ENCODE data around the gene L3MBTL4. TPM values are rescaled to one million over a fixed set of nuclear protein-coding genes. Genes with fewer than 3 reads are reported as not detected.

The L3MBTL4 gene
- total RNA-seq, 2 donors from 2014 or later, result 4.1 to 10.2 TPM

- DNase-seq (ENCODE audit: low spot score) (no peak), ATAC-seq (no peak)
- no peaks in the 10 kb centered on the region for H3K36me3 Mint-ChIP-seq
- no peak overlapping the region for H3K4me3 Mint-ChIP-seq
- no peaks in the 10 kb centered on the region for H3K9me3 Mint-ChIP-seq
- H3K27me3 Mint-ChIP-seq, result no peaks in the 10 kb centered on the region
- H3K4me1 Mint-ChIP-seq (ENCODE audit: low read depth in 2 of 2), result peaks cover 12 to 31% of the 10 kb centered on the region in 2 donors
- peak overlapping the region in 1 of 2 donors; percentile 12 for H3K27ac Mint-ChIP-seq
Measured at GRCh38 chr18:6367208-6367607, 47.5 kb downstream of the L3MBTL4 start.

- Mint-ChIP-seq H3K36me3 (no peaks in the 10 kb centered on the region), H3K27ac (no peak overlapping the region), H3K4me1 (ENCODE audit: low read depth in 2 of 2) (peaks cover 12 to 35% of the 10 kb centered on the region in 2 donors), H3K4me3 (no peak overlapping the region), H3K27me3 (no peaks in the 10 kb centered on the region), H3K9me3 (no peaks in the 10 kb centered on the region)
- DNase-seq (ENCODE audit: low spot score), result no peak
- no peak for ATAC-seq
Measured at GRCh38 chr18:6366776-6367175, 47.9 kb downstream of the L3MBTL4 start.

- Mint-ChIP-seq H3K4me3 (no peak overlapping the region), H3K27me3 (no peaks in the 10 kb centered on the region), H3K9me3 (no peaks in the 10 kb centered on the region), H3K4me1 (ENCODE audit: low read depth in 2 of 2) (peaks cover 12 to 42% of the 10 kb centered on the region in 2 donors), H3K27ac (peak overlapping the region in 1 of 2 donors; percentile 61), H3K36me3 (no peaks in the 10 kb centered on the region)
- DNase-seq (ENCODE audit: low spot score) (no peak), ATAC-seq (no peak)
Measured at GRCh38 chr18:6365385-6365784, 49.3 kb downstream of the L3MBTL4 start.

GRCh38 chr18:6363216-6363615 lies 51.5 kb downstream of the L3MBTL4 start:
- ATAC-seq (peak; percentile 81 to 84), DNase-seq (ENCODE audit: low spot score) (peak; percentile 68)
- Mint-ChIP-seq H3K27ac (peak overlapping the region; percentile 57 to 77), H3K27me3 (no peaks in the 10 kb centered on the region), H3K9me3 (no peaks in the 10 kb centered on the region), H3K4me1 (ENCODE audit: low read depth in 2 of 2) (peaks cover 18 to 46% of the 10 kb centered on the region in 2 donors), H3K36me3 (no peaks in the 10 kb centered on the region), H3K4me3 (peak overlapping the region; percentile 51)

GRCh38 chr18:6362559-6363129 lies 52.1 kb downstream of the L3MBTL4 start:
- H3K27ac Mint-ChIP-seq, result peak overlapping the region in 1 of 2 donors; percentile 77
- DNase-seq (ENCODE audit: low spot score), result no peak
- H3K27me3 Mint-ChIP-seq, result no peaks in the 10 kb centered on the region
- no peaks in the 10 kb centered on the region for H3K36me3 Mint-ChIP-seq
- H3K9me3 Mint-ChIP-seq, result no peaks in the 10 kb centered on the region
- no peak for ATAC-seq
- peak overlapping the region; percentile 51 for H3K4me3 Mint-ChIP-seq
- H3K4me1 Mint-ChIP-seq (ENCODE audit: low read depth in 2 of 2), result peaks cover 18 to 44% of the 10 kb centered on the region in 2 donors

- H3K9me3 Mint-ChIP-seq, result no peaks in the 10 kb centered on the region
- H3K4me3 Mint-ChIP-seq, result no peak overlapping the region
- H3K27ac Mint-ChIP-seq, result peak overlapping the region in 1 of 2 donors; percentile 32
- peaks cover 23 to 33% of the 10 kb centered on the region in 2 donors for H3K4me1 Mint-ChIP-seq (ENCODE audit: low read depth in 2 of 2)
- ATAC-seq, result no peak
- DNase-seq (ENCODE audit: low spot score), result no peak
- H3K36me3 Mint-ChIP-seq, result no peaks in the 10 kb centered on the region
- no peaks in the 10 kb centered on the region for H3K27me3 Mint-ChIP-seq
Measured at GRCh38 chr18:6357668-6358067, 57.0 kb downstream of the L3MBTL4 start.

GRCh38 chr18:6355789-6356589 lies 58.7 kb downstream of the L3MBTL4 start:
- Mint-ChIP-seq H3K27ac (no peak overlapping the region), H3K36me3 (no peaks in the 10 kb centered on the region), H3K4me3 (no peak overlapping the region), H3K27me3 (no peaks in the 10 kb centered on the region), H3K9me3 (no peaks in the 10 kb centered on the region), H3K4me1 (ENCODE audit: low read depth in 2 of 2) (peaks cover 19 to 23% of the 10 kb centered on the region in 2 donors)
- peak; percentile 68 to 91 for ATAC-seq
- no peak for DNase-seq (ENCODE audit: low spot score)

GRCh38 chr18:6352275-6352674 lies 62.4 kb downstream of the L3MBTL4 start:
- ATAC-seq, result no peak
- H3K9me3 Mint-ChIP-seq, result no peaks in the 10 kb centered on the region
- no peaks in the 10 kb centered on the region for H3K27me3 Mint-ChIP-seq
- DNase-seq (ENCODE audit: low spot score), result no peak
- H3K27ac Mint-ChIP-seq, result no peak overlapping the region
- H3K4me3 Mint-ChIP-seq, result no peak overlapping the region
- peaks cover 13 to 17% of the 10 kb centered on the region in 2 donors for H3K4me1 Mint-ChIP-seq (ENCODE audit: low read depth in 2 of 2)
- peaks cover 4% of the 10 kb centered on the region for H3K36me3 Mint-ChIP-seq

- H3K36me3 Mint-ChIP-seq, result peaks cover 39% of the 10 kb centered on the region
- no peak for ATAC-seq
- H3K9me3 Mint-ChIP-seq, result peaks cover 17% of the 10 kb centered on the region
Measured at GRCh38 chr18:6342990-6343389, 71.7 kb downstream of the L3MBTL4 start.

GRCh38 chr18:6341709-6342108 lies 73.0 kb downstream of the L3MBTL4 start:
- Mint-ChIP-seq H3K4me1 (ENCODE audit: low read depth in 2 of 2) (peaks cover 3 to 8% of the 10 kb centered on the region in 2 donors), H3K27ac (no peak overlapping the region), H3K36me3 (peaks cover 39% of the 10 kb centered on the region), H3K27me3 (no peaks in the 10 kb centered on the region), H3K4me3 (no peak overlapping the region), H3K9me3 (peaks cover 22% of the 10 kb centered on the region)
- DNase-seq (ENCODE audit: low spot score), result no peak
- ATAC-seq, result no peak

More at GRCh38 chr18:6342990-6343389, 71.7 kb downstream of the L3MBTL4 start:
- H3K27me3 Mint-ChIP-seq, result no peaks in the 10 kb centered on the region
- DNase-seq (ENCODE audit: low spot score), result no peak
- no peak overlapping the region for H3K4me3 Mint-ChIP-seq
- H3K27ac Mint-ChIP-seq, result no peak overlapping the region
- peaks cover 7 to 8% of the 10 kb centered on the region in 2 donors for H3K4me1 Mint-ChIP-seq (ENCODE audit: low read depth in 2 of 2)

- H3K4me1 Mint-ChIP-seq (ENCODE audit: low read depth in 2 of 2), result peaks cover 3 to 8% of the 10 kb centered on the region in 2 donors
- H3K4me3 Mint-ChIP-seq, result no peak overlapping the region
- DNase-seq (ENCODE audit: low spot score) (no peak), ATAC-seq (no peak)
- no peaks in the 10 kb centered on the region for H3K27me3 Mint-ChIP-seq
- peaks cover 39% of the 10 kb centered on the region for H3K36me3 Mint-ChIP-seq
- no peak overlapping the region for H3K27ac Mint-ChIP-seq
- peaks cover 22% of the 10 kb centered on the region for H3K9me3 Mint-ChIP-seq
Measured at GRCh38 chr18:6341303-6341702, 73.4 kb downstream of the L3MBTL4 start.

- peaks cover 22% of the 10 kb centered on the region for H3K9me3 Mint-ChIP-seq
- H3K4me3 Mint-ChIP-seq, result no peak overlapping the region
- H3K27ac Mint-ChIP-seq, result no peak overlapping the region
- DNase-seq (ENCODE audit: low spot score) (no peak), ATAC-seq (no peak)
- peaks cover 46% of the 10 kb centered on the region for H3K36me3 Mint-ChIP-seq
- peaks cover 8% of the 10 kb centered on the region in 2 donors for H3K4me1 Mint-ChIP-seq (ENCODE audit: low read depth in 2 of 2)
- H3K27me3 Mint-ChIP-seq, result no peaks in the 10 kb centered on the region
Measured at GRCh38 chr18:6340121-6340520, 74.6 kb downstream of the L3MBTL4 start.

GRCh38 chr18:6336239-6336638 lies 78.5 kb downstream of the L3MBTL4 start:
- no peaks in the 10 kb centered on the region for H3K27me3 Mint-ChIP-seq
- peaks cover 15% of the 10 kb centered on the region for H3K36me3 Mint-ChIP-seq
- H3K4me1 Mint-ChIP-seq (ENCODE audit: low read depth in 2 of 2), result peaks cover 0 to 16% of the 10 kb centered on the region in 2 donors
- DNase-seq (ENCODE audit: low spot score) (no peak), ATAC-seq (no peak)
- H3K9me3 Mint-ChIP-seq, result peaks cover 5% of the 10 kb centered on the region
- H3K27ac Mint-ChIP-seq, result no peak overlapping the region
- H3K4me3 Mint-ChIP-seq, result no peak overlapping the region

- H3K27ac Mint-ChIP-seq, result no peak overlapping the region
- no peaks in the 10 kb centered on the region for H3K27me3 Mint-ChIP-seq
- ATAC-seq (no peak), DNase-seq (ENCODE audit: low spot score) (no peak)
- H3K4me1 Mint-ChIP-seq (ENCODE audit: low read depth in 2 of 2), result peaks cover 0 to 21% of the 10 kb centered on the region in 2 donors
- H3K4me3 Mint-ChIP-seq, result no peak overlapping the region
- H3K36me3 Mint-ChIP-seq, result peaks cover 7% of the 10 kb centered on the region
- H3K9me3 Mint-ChIP-seq, result peaks cover 5% of the 10 kb centered on the region
Measured at GRCh38 chr18:6333981-6334380, 80.7 kb downstream of the L3MBTL4 start.

All from natural killer cell treated with Interleukin-12 subunit alpha and Interleukin-12 subunit beta and Interleukin-15 and Interleukin-18, amount 100 ng/mL, for 72 hours (primary cell).